ENCODE measurements around the gene EMILIN2. TPM values are rescaled to one million over a fixed set of nuclear protein-coding genes. Genes with fewer than 3 reads are reported as not detected.

Gene EMILIN2
- total and polyA plus RNA-seq, 9 of the 15 experiments (the other 6 are each of a cell fraction or from before 2014, with no cell fraction given): 0.01 to 0.40 (median 0.19) TPM

DNA sequence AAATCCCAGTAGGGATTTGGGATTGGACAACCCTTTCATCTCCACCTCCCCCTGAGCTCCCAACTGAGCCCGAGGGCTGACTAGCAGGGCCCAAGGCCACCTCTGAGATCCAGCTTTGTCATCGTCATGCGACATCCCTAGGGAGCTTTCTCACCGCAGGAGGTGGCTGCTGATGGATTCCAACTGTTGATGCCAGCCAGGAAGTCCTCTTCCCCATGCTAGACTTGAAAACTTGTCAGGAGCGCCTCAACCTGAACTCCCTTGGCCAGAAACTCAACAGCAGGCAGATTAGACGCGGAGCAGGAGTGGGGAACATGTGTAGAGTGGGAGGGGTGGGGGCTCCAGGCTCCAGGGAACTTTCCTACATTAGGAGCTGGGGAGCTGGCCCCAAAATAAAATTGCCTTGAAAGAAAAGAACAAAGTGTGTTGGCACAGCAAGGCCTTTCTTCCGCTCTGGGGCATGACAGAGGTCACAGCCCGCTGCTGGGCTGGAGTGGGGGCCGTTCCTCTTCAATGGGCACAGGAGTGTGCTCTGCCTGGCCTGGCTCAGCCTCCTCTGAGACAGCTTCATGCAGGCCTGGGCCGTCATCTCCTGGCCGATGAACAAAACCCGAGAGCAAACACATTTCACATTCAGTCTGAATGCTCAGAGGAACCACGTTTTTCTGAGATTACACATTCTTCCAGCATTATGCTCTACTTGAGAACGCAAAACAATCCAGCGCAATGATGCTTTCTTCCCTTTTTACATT, 34.5 kb downstream of the EMILIN2 start:
- Histone ChIP-seq H3K9me3 (replicated peaks; ENCODE audit: control insufficient read depth, insufficient read depth, low read depth, low read length) (no peaks in the 10 kb centered on the region; the same call in 1 of the 2 replicates), H3K27me3 (ENCODE audit: control insufficient read depth in 2 of 2, insufficient read depth in 2 of 2, low read length in 2 of 2) (peaks cover 11 to 25% of the 10 kb centered on the region in 2 experiments), H4K20me1 (replicated peaks; ENCODE audit: control insufficient read depth, insufficient read depth, low read length) (no peaks in the 10 kb centered on the region), H3K4me1 (replicated peaks in 1 of 2; ENCODE audit: control insufficient read depth in 2 of 2, insufficient read depth in 2 of 2, low read length in 2 of 2) (peaks cover 0 to 8% of the 10 kb centered on the region in 2 experiments; a peak in 2 of 5 replicates), H3K27ac (ENCODE audit: extremely low read depth, low read depth, low read length) (no peak overlapping the region), H3K9me1 (ENCODE audit: control insufficient read depth, insufficient read depth, low read length) (no peaks in the 10 kb centered on the region), H3K4me3 (no peak overlapping the region), H3K79me2 (ENCODE audit: control insufficient read depth, insufficient read depth, low read length) (no peaks in the 10 kb centered on the region), H2AFZ (ENCODE audit: low read depth, low read length) (no peak overlapping the region; the same call in 1 of the 2 replicates), H3K9ac (ENCODE audit: insufficient read depth in 1 of 2, low read depth in 2 of 2, low read length in 2 of 2) (no peak overlapping the region), H3K4me2 (ENCODE audit: insufficient read depth, low read length) (no peak overlapping the region), H3K36me3 (ENCODE audit: control insufficient read depth, insufficient read depth, low read length) (no peaks in the 10 kb centered on the region)
- WGBS (ENCODE audit: insufficient coverage, low coverage, missing lambda C conversion rate): 45% methylated on average over 16 of the region's 16 CpGs
- in situ Hi-C loops (cut with MboI) (no loop called here), intact Hi-C loops (cut with micrococcal nuclease) (no loop called here)
- DNase-seq (ENCODE audit: extremely low read depth in 1 of 4, low spot score in 3 of 4) (no peak), FAIRE-seq (no peak), ATAC-seq (peak; percentile 30; the same call in 2 of the 3 replicates)
- ChIA-PET POLR2A (interaction anchor here (1.1 kb wide), 1 partner anchor 26 kb away, joined by 3 read pairs; no protein-coding TSS in a partner anchor), CTCF (ENCODE audit: low intra/inter-chr PET ratio) (interaction anchor here (0.7 kb wide), 1 partner anchor 26 kb away, joined by 3 read pairs; no protein-coding TSS in a partner anchor)
- TF ChIP-seq MAFF (IDR thresholded peaks at IDR 0.05; ENCODE audit: low read length): no peak
- TF ChIP-seq, protein P1, sequence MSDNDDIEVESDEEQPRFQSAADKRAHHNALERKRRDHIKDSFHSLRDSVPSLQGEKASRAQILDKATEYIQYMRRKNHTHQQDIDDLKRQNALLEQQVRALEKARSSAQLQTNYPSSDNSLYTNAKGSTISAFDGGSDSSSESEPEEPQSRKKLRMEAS (CRISPR knock-in tag; IDR thresholded peaks at IDR 0.05): 0 out of 2 replicates have a peak, but pooled peaks have one; percentile 15
- TF ChIP-seq MAFG (tag; conservative IDR thresholded peaks at IDR 0.05): 0 out of 2 replicates have a peak, but pooled peaks have one; percentile 16
- TF ChIP-seq, protein P2, sequence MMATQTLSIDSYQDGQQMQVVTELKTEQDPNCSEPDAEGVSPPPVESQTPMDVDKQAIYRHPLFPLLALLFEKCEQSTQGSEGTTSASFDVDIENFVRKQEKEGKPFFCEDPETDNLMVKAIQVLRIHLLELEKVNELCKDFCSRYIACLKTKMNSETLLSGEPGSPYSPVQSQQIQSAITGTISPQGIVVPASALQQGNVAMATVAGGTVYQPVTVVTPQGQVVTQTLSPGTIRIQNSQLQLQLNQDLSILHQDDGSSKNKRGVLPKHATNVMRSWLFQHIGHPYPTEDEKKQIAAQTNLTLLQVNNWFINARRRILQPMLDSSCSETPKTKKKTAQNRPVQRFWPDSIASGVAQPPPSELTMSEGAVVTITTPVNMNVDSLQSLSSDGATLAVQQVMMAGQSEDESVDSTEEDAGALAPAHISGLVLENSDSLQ (IDR thresholded peaks at IDR 0.05): no peak
- BruUV-seq (replicated peaks): no TSS peak
